ENCODE measurements around the gene ANKRD18A.

The ANKRD18A gene

DNA sequence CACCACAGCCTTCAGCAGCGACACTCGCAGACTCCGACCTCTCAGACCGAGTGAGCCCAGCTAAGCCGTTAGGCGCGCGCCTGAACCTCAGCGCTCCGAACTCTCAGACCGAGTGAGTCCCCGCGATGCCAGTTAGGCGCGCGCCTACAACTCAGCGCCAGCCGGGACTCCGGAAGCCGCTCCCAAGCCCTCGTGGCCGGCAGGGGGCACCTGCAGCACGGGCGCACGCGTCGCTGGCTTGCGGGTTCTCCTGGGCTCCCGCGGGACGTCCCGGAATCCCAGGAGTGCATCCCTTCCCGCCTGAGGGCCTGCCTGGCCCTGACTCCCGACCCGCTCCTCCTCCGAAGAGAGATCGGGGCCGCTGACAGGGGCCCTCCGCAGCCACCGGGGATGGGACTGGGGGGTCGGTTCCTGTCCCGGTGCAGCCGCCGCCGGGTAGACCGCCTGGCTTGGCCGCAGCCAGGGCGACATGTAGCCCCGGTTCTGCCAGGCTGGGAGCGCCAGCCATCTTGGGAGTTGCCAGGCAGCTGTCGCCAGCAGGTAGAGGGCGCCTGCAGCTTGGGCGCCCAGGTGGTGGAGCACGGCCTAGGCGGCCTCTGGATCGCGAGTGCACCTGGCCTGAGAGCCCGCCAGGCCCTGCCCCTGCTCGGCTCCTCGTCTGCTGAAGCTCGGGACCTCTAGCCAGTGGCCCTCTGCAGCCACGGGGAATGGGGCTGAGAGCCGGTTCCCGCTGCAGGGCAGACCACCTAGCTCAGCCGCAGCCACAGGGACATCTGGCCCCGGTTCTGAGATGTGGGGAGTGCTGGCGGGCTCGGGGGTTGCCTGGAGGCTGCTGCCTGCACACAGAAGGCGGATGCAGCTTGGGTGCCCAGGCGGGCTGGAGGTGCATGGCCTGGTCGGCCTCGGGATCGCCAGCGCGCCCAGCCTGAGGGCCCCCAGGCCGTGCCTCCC, at the start of gene ANKRD18A:
ANKRD18A (minus strand) TSS at position 114 of the 951 bp plus-strand sequence. CDS start 311 bp downstream, outside the sequence.
- peak; percentile 73 for DNase-seq

DNA sequence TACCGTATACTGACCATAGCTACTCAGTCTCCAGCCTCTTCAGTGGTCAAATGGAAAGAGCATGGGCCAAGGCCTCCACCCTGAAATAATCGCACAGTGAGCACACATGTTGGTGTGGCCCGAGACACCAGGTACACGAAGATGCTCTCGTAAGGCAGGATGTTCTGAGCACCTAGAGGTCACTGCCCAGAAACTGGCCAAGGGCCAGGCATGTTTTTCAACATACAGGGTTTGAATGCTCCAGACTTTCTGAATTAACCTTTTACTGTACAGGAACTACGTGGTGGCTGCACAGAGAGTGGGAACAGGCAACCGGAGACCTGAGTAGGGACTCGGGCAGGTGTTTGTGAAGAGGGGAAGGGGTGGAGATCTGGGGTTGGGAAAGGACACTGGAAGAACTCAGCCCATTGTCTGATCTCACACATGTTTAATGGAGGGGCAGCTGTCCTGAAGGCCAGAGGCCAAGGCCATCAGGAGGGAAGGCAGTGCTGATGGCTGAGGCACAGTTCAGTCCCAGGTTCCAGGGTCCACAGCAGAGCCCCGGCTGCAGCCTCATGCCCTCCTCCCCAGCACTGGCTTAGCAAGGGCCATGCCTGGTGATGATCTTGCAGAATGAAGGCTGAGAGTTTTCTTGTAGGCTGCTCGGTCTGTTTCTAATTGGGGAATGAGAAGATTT, 48.5 kb upstream of the ANKRD18A start:
- no peak for DNase-seq

DNA sequence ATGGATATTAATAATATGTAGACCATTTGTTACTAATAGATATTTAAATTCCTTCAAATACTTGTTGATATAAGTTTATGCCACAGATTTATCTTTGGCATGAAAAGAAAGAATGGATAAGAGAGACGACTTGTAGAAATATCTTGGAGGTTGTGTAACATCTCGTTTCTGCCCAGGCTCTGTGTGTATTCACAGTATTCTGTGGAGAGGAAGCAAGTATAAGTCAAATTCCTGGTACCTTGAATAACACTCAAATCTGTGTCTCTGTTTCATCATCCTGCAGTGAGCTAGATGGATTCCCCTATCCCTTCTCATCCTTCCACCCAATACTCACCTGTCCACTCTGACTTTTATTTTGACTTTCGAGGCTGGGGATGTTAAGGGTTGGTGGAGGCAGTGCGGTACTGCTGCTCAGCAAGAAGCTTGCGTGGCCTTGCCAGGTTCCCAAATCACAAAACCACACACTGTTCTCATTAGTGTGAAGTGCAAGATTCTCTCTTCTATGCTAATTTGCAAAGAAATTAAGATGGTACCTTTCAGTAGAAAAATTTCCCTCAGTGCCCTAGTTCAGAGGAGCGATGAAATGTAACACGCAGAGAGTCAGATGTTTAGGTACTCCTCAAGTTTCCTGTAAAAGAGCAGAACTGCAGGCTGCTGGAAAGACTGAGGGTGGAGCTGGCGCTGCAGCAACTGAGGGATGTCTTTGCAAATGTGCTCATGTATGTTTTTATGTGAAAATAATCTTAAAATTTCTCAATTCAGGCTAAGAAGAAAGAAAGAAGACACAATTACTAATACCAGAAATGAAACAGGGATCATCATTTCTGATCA, 42.6 kb upstream of the ANKRD18A start:
- no peak for DNase-seq

DNA sequence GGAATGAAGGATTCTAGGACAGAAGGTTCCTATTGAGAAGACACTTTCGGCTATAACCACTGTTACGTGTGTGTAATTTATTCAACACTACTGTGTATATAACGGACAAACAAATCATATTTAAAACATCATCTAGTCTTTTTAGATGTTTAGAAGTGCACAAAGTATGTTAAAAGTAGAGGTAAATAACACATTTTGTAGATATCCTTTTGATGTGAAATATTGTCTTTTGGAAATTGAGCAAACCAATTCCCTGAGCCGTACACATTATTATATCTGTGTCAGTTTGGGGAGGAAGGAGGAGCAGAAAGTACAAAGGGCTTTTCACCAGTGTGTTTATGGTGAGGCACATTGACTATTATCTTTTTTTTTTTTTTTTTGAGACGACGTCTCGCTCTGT, 39.1 kb upstream of the ANKRD18A start:
- DNase-seq = no peak

DNA sequence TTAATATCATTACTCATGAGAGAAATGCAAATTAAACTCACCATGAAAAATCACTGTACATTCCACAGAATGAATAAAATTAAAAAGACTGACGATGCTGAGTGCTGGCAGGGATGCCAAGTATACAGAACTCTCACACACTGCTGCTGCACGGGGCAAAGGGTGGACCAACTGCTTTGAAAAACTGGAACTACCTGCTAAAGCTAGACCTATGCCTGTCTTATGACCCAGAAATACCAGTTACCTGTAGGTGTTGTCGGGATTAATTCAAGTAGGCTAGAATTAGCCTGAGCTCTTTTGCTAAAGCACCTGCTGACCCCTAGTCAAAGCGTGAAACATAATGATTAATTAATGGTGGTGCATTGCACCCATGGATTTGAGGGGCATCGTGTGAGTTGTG, 36.5 kb upstream of the ANKRD18A start:
- DNase-seq = no peak

DNA sequence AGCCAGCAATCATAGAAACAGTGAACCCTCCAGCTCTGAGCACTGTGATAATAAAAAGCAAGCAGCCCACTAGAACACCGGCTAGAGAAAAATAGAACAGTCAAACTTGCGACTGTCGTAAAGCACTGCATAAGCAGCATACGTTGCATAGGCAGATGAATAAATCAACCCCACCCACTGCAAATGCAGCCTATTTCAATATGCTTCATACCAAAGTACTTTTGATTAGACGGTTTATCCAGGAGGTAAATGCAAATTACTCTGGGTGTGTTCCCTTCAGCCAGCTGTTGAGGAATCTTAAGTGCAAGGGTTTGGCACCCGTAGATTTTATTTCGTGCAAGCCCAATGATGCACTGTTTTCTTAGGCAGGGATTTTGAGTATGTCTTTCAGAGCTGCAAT, 32.1 kb upstream of the ANKRD18A start:
- no peak for DNase-seq

DNA sequence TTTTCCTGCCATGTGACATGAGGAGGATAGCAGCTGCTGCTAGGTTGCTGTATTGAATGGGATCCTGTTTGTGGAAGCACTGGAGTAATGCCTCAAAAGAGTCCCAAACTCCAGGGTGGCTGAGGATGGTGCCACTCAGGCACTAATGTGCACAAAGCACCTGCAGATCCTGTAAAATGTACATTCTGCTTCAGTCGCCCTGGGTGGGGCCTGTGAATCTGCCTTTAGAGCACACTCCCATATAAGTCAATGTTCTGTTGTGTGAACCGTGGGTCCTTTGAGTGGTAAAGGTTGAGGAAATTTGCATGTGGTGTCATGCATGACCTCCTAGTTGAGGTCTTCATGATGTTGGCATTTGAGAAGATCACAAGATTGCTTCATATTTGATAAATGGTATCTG, 31.6 kb upstream of the ANKRD18A start:
- DNase-seq = no peak

DNA sequence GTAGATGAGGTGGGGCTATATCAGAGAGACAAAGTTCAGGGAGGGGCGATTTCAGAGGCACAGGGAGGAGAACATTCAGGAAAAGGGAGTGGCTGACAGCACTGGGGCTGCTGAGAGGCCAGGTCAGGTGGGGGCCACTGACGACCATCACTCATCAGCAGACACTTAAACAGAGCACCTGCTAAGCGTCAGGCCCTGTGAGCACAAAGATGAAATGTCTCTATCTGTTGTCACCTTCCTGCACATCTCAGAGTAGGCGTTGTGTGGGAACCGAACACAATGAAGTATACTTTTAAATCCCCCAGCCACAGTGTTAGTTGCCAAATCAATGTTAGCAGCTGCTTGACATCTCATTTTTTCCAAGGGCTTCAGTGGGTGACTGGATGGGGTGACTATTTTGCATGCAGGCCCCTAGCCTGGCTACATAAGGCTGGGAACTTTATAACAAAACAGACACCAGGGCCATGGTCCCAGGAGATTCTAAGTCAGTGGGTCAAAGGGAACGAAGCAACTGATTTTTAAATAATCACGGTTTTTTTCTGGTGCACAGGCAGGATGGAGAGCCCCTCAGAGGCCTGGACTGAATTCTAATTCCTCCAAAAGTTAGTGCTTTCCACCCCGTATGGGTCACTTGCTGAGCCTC, 31.1 kb upstream of the ANKRD18A start:
- DNase-seq = no peak

DNA sequence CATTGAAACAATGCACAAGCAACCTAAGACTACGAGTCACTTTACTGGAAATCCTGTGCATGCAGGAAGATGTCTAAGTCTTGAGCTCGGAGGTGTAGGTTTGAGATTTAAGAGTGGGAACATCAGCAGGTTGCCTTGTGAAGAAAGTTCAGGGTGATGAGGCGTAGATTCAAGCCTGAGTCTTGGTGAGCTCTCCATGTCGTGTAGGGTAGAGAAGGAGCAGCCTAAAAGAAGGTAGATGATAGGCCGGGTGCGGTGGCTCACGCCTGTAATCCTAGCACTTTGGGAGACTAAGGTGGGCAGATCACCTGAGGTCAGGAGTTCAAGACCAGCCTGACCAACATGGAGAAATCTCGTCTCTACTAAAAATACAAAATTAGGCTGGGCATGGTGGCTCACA, 30.2 kb upstream of the ANKRD18A start:
- no peak for DNase-seq

DNA sequence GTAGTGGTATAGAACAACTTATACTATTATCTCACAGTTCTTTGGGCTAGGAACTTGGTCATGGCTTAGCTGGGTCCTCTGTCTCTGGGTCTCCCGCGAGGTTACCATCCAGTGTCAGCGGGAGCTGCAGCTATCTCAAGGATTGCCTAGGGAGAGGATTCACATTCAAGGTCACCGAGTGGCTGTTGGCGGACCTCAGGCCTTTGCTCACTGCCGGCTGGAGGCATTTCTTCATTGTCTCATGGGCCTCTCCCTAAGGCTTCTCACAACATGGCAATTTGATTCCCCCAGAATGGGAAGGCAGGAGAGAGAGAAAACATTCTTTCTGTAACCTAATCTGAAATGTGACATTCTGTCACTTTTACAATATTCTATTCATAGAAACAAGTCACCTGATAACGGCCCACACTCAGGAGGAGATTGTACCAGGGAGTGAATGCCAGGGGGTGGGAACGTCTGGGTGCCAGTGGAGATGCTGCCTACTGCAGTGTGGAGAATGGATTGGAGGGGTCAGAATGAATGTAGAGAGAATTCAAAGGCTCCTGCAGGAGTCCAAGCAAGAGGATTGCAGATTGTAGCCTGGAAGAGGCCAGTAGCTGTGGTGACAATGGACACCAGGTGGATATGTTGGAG, 29.5 kb upstream of the ANKRD18A start:
- no peak for DNase-seq

DNA sequence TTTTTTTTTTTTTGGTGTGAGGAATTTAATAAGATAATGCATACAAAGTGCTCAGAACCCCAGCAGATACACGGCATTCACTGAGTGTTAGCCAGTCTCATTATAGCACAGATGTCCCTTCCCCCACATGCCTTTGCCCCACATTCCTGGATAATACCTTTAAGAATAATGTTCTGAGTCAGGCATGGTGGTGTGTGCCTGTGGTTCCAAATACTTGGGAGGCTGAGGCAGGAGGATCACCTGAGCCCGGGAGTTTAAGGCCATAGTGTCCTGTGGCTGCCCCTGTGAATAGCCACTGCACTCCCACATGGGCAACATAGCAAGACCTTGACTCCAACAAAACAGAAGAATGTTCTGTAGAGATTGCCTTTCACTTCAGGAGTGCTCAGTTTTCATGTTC, 24.2 kb upstream of the ANKRD18A start:
- DNase-seq = no peak

DNA sequence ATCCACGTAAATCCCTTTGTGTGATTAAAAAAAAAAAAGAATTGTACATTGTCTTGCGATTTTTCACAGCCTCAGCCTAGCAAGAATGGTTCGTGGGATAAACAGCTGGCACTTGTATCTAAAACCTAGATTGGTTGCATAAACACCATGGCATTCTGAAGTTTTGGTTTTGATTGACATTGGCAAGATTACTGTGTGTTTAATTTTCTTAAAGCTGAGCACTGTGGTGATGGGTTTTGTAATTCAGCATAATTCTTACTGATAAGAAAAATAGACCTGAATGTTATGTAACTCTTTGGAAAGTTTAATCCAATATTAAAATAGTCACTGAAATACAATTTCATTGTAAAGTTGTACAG, 23.4 kb upstream of the ANKRD18A start:
- DNase-seq = no peak

DNA sequence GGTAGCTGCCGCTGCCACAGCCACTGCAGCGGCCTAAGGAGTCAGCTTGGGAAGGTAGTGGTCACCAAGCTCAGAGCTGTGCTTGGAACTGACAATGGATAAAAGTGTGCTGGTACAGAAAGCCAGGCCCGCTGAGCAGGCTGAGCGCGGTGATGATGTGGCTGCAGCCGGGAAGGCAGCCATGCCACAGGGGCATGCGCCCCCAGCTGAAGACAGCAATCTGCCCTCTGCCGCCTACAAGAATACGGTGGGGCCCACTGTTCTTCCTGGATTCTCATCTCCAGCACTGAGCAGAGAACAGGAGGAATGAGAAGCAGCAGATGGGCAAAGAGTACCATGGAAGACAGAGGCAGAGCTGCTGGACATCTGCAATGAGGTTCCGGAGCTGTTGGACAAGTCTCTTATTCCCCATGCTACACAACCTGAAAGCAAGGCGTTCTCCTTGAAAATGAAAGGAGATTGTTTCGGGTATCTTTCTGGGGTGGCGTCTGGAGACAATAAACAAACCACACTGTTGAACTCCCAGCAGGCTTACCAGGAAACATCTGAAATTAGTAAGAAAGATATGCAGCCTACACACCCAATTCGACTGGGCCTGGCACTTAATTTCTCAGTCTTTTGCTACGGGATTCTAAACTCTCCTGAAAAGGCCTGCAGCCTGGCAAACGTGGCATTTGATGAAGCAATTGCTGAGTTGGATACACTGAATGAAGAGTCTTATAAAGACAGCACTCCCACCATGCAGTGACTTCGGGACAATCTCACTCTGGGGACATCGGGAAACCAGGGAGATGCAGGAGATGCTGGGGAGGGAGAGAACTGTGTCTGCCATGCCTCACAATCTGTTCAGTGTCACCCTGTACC, 22.8 kb upstream of the ANKRD18A start:
- no peak for DNase-seq

DNA sequence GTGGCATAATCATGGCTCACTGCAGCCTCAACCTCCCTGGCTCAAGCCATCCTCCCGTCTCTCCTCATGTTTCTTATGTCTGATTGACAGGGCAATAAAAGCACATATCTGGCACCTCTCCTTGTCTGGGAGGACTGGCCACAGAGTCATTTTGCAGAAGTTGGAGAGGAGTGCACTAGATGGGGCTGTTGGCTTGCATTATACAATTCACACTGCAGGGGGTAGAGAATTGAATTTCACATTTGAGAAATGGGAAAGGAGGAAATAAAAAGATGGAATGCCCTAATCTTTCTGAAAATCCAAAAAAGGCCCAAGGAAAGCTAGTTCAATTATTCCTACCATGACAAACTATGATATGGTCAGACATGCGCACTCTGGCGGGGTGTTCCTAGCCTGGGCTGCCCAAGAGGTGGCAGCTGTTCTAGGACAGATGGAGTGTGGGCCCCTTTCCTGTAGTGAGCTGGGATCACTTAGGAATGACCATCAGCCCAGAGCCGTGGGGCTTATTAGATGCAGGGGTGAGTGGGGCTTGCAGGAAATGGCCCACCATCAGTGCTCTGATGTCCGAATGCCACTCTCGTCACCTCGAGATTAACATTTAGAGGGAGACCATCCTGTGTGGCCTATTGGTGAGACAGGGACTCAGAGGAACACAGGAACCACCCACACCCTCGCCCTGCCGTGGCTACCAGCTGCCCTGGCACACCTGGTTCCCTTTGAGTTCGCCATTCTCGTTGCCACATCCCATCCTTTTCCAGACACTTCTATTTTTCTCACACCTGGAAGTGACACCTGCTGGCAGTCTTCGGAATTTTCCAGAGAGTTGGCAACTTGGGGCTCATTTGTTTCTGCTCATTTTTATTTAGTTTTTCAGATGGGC, 21.8 kb upstream of the ANKRD18A start:
- peak; percentile 4 for DNase-seq

DNA sequence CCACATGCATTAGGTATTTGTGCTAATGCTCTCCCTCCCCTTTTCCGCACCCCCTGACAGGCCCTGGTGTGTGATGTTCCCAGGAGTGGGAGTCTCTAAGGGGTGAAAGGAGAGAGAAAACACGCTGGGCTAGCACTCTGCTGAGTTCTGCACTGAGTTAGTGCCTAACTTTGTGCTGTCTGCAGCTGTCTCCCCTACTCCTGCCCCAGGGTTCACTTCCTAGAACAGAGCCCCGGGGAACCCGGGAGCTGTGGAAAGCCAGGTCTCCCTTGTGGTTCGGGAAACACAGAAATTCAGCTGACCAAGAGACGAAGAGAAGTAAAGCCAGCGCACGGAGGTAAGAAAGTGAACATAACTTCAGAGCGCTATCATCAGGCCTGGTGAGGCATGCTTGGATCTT, 20.7 kb upstream of the ANKRD18A start:
- DNase-seq = no peak

DNA sequence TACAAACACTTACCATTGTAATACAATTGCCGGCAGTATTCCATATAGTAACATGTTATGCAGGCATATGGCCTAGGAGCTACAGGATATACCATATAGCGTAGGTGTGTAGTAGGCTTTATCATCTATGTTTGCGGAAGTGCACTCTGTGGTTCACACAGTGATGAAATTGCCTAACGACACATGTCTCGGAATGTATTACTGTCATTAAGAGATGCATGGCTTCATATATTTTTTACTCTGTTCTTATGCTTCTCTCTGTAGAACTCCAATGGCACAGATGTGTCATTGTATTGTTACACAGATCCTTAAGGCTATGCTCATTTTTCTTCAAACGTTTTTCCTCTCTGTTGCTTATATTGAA, 19.2 kb upstream of the ANKRD18A start:
- DNase-seq = no peak

DNA sequence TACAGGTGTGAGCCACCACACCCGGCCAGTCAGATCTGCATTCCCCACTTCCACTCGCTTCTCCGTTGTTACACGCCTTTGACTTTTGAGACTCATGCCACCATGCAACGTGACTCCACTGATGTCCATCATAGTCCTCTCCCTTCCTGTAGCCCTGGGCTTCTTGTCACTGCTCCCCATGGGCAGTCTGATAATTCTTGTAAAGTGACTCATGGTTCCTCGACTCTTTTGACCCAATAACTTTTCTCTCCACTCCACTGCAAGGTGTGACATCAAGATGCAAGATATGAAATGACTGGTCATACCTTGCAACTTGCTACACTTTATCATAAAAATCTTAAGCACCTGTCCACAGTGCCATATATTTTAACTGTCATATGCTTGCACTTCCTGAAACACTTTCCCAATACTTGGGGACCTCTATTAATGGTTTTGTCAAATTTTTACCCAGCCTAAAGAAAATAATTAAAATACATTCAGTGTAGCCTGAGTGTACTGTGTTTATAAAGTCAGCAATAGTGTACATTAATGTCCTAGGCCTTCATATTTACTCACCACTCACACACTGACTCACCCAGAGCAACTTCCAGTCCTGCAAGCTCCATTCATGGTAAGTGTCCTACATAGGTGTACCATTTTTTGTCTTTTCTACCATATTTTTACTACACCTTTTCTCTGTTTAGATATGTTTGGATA, 18.6 kb upstream of the ANKRD18A start:
- no peak for DNase-seq

DNA sequence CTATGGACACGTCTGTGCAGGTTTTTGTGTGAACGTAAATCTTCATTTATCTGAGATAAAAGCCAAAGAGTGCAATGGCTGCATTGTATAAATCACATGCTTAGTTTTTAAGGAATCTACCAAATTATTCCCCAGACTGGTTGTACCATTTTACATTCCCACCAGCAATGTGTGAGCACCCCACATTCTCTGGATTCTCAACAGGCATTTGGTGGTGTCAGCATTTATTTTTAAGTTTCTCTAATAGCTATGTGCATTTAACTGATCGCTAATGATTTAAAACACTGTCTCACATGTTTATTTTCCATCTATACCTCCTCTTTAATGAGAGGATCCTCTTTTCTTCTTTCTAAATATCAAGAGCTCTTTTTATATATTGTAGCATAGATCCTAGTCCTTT, 13.9 kb upstream of the ANKRD18A start:
- DNase-seq = no peak

DNA sequence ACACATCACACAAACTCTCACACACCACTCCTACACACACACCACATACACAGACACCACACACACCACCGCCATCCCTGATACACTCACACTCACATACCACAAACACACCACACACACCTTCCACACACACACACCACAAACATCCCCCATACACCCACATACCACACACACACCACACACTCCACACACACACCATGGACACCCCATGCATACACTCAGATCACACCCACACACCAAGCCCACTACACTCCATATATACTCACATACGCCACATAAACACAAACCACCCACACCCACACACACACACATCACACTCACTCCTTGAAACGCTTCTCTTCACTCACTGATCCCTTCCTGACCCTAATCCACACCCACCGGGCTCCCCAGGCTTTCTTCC, 9.1 kb upstream of the ANKRD18A start:
- no peak for DNase-seq

DNA sequence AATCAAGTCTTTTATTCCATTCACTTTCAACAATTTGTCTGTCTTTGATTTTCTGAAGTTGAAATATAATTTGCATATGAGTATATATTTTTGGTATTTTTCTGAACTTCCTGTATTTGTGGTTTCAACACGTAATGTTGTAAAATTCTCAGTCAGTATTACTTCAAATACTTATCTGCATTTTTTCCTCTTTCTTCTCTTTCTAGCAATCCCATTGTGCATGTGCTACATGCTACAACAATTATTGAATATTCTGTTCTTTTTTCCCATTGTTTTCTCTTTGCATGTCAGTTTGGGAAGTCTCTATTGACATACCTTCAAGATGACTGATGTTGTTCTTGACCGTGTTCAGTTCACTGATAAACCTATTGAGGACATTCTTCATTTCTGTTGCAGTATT, 5.6 kb upstream of the ANKRD18A start:
- DNase-seq = no peak

Measured in CD4-positive, alpha-beta T cell treated with Interleukin-21 for 1 hour (primary cell).